Stimulated activated CD4-positive, alpha-beta T cell treated with anti-CD3 and anti-CD28 coated beads, Interleukin-4, amount 100 ng/mL, for 24 hours (primary cell): ENCODE results near the gene SLC47A1.

Experiments
- DNase-seq: peaks from one replicate; pipeline ENCODE4 v3.0.0-alpha.2; 2020

SLC47A1 gene

GRCh38 chr17:19613979-19614378 lies 80.3 kb downstream of the SLC47A1 start:
- DNase-seq = no peak

DNA sequence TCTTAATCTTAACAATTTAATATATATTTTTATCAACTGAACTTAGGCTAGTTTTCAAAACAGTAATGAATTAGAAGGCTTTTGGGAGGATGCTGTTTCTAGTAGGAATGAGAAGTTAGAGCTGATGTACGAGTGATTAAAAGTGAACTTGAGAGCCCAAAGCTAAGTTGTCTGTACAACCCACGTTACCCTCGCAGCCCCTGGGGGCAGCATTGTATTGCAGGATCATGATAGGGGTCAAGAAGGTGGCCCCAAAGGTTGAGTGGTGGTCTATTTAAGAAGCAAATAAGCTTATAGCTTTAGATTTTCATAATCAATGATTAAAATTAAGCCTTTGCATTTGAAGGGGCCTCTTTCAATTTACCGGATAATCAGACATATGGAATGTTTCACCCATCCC lies 81.2 kb downstream of the SLC47A1 start:
- no peak for DNase-seq

GRCh38 chr17:19618015-19618414 lies 84.4 kb downstream of the SLC47A1 start:
- DNase-seq = no peak

GRCh38 chr17:19619705-19620325 lies 86.2 kb downstream of the SLC47A1 start:
- DNase-seq = no peak

- no peak for DNase-seq
Observed at GRCh38 chr17:19621697-19622096, 88.0 kb downstream of the SLC47A1 start.

DNA sequence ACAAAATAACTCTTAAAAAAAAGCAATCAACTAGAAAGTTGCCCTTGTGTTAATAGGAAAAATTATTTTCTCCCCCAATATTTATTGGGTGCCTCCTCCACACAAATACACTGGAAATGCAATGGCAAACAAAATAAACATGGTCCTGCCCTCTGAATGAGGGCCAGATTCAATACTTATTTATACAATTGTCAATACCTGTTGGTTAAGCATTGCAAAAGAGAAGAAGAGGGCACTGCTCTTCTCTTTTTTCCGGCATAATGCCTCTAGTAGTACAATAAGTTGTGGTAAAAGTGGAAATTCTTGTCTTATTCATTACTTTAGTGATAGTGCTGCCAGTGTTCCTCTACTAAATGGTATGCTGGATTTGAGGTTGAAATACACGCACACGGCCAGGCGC lies 92.4 kb downstream of the SLC47A1 start:
- DNase-seq = no peak
